GM19452 (cell line): ENCODE results near the gene ARG2.

Experiments used
- ATAC-seq: cut with Tn5 transposase; IDR thresholded peaks from one replicate; pipeline ENCODE4 v1.9.1; 2021; ENCODE audit not compliant: unreplicated experiment

Gene ARG2

GRCh38 chr14:67619446-67620216, at the start of gene ARG2:
TSS of gene ARG2 (plus strand) at chr14:67619920. CDS start at chr14:67619978, 58 bp downstream.
- ATAC-seq: peak; percentile 94

GRCh38 chr14:67570453-67570852, 49.3 kb upstream of the ARG2 start:
- ATAC-seq: no peak

GRCh38 chr14:67571275-67571990, 48.3 kb upstream of the ARG2 start:
- ATAC-seq: peak; percentile 72

- ATAC-seq: no peak
These were observed 47.8 kb upstream of the ARG2 start for GRCh38 chr14:67571991-67572323.

- ATAC-seq: no peak
These were observed 47.1 kb upstream of the ARG2 start for GRCh38 chr14:67572608-67573007.

- no peak for ATAC-seq
These were observed 46.3 kb upstream of the ARG2 start for GRCh38 chr14:67573228-67574010.

GRCh38 chr14:67574156-67574555, 45.6 kb upstream of the ARG2 start:
- no peak for ATAC-seq

- no peak for ATAC-seq
These were observed 44.9 kb upstream of the ARG2 start for GRCh38 chr14:67574806-67575205.

GRCh38 chr14:67575684-67576083, 44.0 kb upstream of the ARG2 start:
- ATAC-seq: no peak

- ATAC-seq: no peak
These were observed 43.3 kb upstream of the ARG2 start for GRCh38 chr14:67576216-67576955.

GRCh38 chr14:67577181-67577808, 42.4 kb upstream of the ARG2 start:
- no peak for ATAC-seq

GRCh38 chr14:67577909-67578749, 41.6 kb upstream of the ARG2 start:
- no peak for ATAC-seq

GRCh38 chr14:67579040-67579439, 40.7 kb upstream of the ARG2 start:
- no peak for ATAC-seq

GRCh38 chr14:67579636-67580035, 40.1 kb upstream of the ARG2 start:
- ATAC-seq: no peak

GRCh38 chr14:67580336-67581171, 39.2 kb upstream of the ARG2 start:
- ATAC-seq: no peak

- no peak for ATAC-seq
These were observed 38.1 kb upstream of the ARG2 start for GRCh38 chr14:67581643-67582042.

GRCh38 chr14:67582061-67582460, 37.7 kb upstream of the ARG2 start:
- ATAC-seq: no peak

- ATAC-seq: no peak
These were observed 35.7 kb upstream of the ARG2 start for GRCh38 chr14:67583711-67584644.
